Stimulated activated CD4-positive, alpha-beta T cell treated with anti-CD3 and anti-CD28 coated beads, Interleukin-4, amount 100 ng/mL, for 4 hours (primary cell): ENCODE results near the gene NPM3.
A peak's percentile ranks its signal among the peaks of the same experiment; 100 is the strongest.
"Not testable (repeated sequence)": the region's sequence is repeated elsewhere in the genome, so short reads cannot be mapped to it uniquely, and the experiment has no call there.

ENCODE experiments used
- DNase-seq, 2 experiments: peaks; one replicate each; pipeline ENCODE4 v3.0.0-alpha.2; 2020

NPM3 gene

GRCh38 chr10:101803511-101803910, 20.3 kb upstream of the NPM3 start:
- DNase-seq: no peak

GRCh38 chr10:101797403-101798059, 14.3 kb upstream of the NPM3 start:
- no peak for DNase-seq

GRCh38 chr10:101793526-101793925, 10.3 kb upstream of the NPM3 start:
- no peak for DNase-seq

- DNase-seq: no peak
These were observed 6.4 kb upstream of the NPM3 start for GRCh38 chr10:101789686-101790085.

- DNase-seq: not testable (repeated sequence)
These were observed 6.0 kb upstream of the NPM3 start for GRCh38 chr10:101789231-101789630.

GRCh38 chr10:101785801-101786200, 2.6 kb upstream of the NPM3 start:
- no peak for DNase-seq

GRCh38 chr10:101784558-101784957, 1.3 kb upstream of the NPM3 start:
- DNase-seq: no peak

GRCh38 chr10:101783736-101784118, 481 bp upstream of the NPM3 start:
- no peak for DNase-seq

- no peak for DNase-seq
These were observed 1.0 kb downstream of the NPM3 start for GRCh38 chr10:101781984-101782810.

GRCh38 chr10:101781655-101781983, 1.6 kb downstream of the NPM3 start:
- DNase-seq: no peak

- peak; percentile 68 to 69 for DNase-seq
These were observed 2.2 kb downstream of the NPM3 start for GRCh38 chr10:101780818-101781654.

GRCh38 chr10:101780187-101780817, 2.9 kb downstream of the NPM3 start:
- DNase-seq: no peak

- DNase-seq: peak; percentile 72 to 88
These were observed 3.6 kb downstream of the NPM3 start for GRCh38 chr10:101779544-101780186.

GRCh38 chr10:101778781-101779543, 4.3 kb downstream of the NPM3 start:
- no peak for DNase-seq

GRCh38 chr10:101778151-101778780, 5.0 kb downstream of the NPM3 start:
- DNase-seq: no peak

- DNase-seq: no peak
These were observed 5.6 kb downstream of the NPM3 start for GRCh38 chr10:101777619-101778145.

GRCh38 chr10:101776161-101776817, 7.0 kb downstream of the NPM3 start:
- no peak for DNase-seq

- DNase-seq: no peak
These were observed 7.7 kb downstream of the NPM3 start, which contains the start of gene FGF8 for GRCh38 chr10:101775273-101776160. FGF8 (minus strand) TSS chr10:101776114; CDS start chr10:101775900, 214 bp downstream.

GRCh38 chr10:101774589-101775272, 8.5 kb downstream of the NPM3 start:
- DNase-seq: no peak
